Measurements from ENCODE around the gene PDLIM1. TPM values are rescaled to one million over a fixed set of nuclear protein-coding genes. Genes with fewer than 3 reads are reported as not detected.

PDLIM1 gene
- total RNA-seq, 1 experiment from 2014 or later = 67.4 TPM

DNA sequence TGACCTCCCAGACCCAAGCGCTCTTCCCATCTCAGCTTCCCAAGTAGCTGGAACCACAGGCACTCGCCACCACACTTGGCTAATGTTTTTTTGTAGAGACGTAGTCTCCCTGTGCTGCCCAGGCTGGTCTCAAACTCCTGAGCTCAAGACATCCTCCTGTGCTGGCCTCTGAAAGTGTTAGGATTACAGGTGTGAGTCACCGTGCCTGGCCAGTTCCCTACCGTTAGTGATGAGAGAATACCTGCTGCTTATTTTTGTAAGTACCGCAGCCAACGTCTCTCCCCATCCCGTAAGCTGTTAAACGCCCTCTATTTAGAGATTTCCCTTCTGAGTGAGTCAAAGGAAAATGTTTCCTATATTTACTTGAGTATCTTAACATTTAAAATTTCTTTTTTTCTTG lies 38.5 kb upstream of the PDLIM1 start:
- Histone ChIP-seq H3K27ac (ENCODE audit: low read depth, low read length) (no peak overlapping the region), H3K36me3 (ENCODE audit: control insufficient read depth in 1 of 2, insufficient read depth in 2 of 2, low read length in 2 of 2) (no peaks in the 10 kb centered on the region), H3K4me3 (replicated peaks in 1 of 2; ENCODE audit: low read depth in 1 of 2, low read length in 2 of 2) (no peak overlapping the region), H3K79me2 (ENCODE audit: insufficient read depth, low read length) (no peaks in the 10 kb centered on the region), H3K27me3 (ENCODE audit: insufficient read depth, low read length) (peaks cover 4% of the 10 kb centered on the region; the same call in 1 of the 2 replicates), H3K9me2 (ENCODE audit: insufficient read depth) (no peaks in the 10 kb centered on the region), H4K20me1 (ENCODE audit: insufficient read depth) (no peaks in the 10 kb centered on the region), H3K4me2 (ENCODE audit: low read length) (no peak overlapping the region), H3K9me3 (ENCODE audit: control insufficient read depth in 1 of 2, insufficient read depth in 1 of 2, low read depth in 1 of 2, low read length in 2 of 2) (no peaks in the 10 kb centered on the region), H3K4me1 (ENCODE audit: control insufficient read depth in 1 of 2, insufficient read depth in 2 of 2, low read length in 2 of 2) (peaks cover 0 to 10% of the 10 kb centered on the region in 2 experiments; a peak in 2 of 4 replicates), H2AFZ (ENCODE audit: low read depth, low read length, poor library complexity, severe bottlenecking) (no peak overlapping the region), H3K9ac (ENCODE audit: low read length) (no peak overlapping the region)
- intact Hi-C loops (cut with micrococcal nuclease) = no loop called here
- DNase-seq (ENCODE audit: low read depth, low spot score) (no peak), ATAC-seq (no peak)
- ChIA-PET POLR2A (no interaction called here), RAD21 (ENCODE audit: low non-redundant PET in 1 of 2, low total read pairs in 2 of 2, uncharacterized antibody in 2 of 2, unreplicated experiment in 2 of 2) (no interaction called here), CTCF (no interaction called here)
- BruUV-seq (replicated peaks) = no TSS peak
- TF ChIP-seq, protein P1, sequence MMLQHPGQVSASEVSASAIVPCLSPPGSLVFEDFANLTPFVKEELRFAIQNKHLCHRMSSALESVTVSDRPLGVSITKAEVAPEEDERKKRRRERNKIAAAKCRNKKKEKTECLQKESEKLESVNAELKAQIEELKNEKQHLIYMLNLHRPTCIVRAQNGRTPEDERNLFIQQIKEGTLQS (IDR thresholded peaks at IDR 0.05) = no peak
- TF ChIP-seq ZNF274 (IDR thresholded peaks at IDR 0.05; ENCODE audit: low read depth, low read length) = no peak
- TF ChIP-seq, protein P2, sequence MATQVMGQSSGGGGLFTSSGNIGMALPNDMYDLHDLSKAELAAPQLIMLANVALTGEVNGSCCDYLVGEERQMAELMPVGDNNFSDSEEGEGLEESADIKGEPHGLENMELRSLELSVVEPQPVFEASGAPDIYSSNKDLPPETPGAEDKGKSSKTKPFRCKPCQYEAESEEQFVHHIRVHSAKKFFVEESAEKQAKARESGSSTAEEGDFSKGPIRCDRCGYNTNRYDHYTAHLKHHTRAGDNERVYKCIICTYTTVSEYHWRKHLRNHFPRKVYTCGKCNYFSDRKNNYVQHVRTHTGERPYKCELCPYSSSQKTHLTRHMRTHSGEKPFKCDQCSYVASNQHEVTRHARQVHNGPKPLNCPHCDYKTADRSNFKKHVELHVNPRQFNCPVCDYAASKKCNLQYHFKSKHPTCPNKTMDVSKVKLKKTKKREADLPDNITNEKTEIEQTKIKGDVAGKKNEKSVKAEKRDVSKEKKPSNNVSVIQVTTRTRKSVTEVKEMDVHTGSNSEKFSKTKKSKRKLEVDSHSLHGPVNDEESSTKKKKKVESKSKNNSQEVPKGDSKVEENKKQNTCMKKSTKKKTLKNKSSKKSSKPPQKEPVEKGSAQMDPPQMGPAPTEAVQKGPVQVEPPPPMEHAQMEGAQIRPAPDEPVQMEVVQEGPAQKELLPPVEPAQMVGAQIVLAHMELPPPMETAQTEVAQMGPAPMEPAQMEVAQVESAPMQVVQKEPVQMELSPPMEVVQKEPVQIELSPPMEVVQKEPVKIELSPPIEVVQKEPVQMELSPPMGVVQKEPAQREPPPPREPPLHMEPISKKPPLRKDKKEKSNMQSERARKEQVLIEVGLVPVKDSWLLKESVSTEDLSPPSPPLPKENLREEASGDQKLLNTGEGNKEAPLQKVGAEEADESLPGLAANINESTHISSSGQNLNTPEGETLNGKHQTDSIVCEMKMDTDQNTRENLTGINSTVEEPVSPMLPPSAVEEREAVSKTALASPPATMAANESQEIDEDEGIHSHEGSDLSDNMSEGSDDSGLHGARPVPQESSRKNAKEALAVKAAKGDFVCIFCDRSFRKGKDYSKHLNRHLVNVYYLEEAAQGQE (IDR thresholded peaks at IDR 0.05; ENCODE audit: low read depth) = no peak

DNA sequence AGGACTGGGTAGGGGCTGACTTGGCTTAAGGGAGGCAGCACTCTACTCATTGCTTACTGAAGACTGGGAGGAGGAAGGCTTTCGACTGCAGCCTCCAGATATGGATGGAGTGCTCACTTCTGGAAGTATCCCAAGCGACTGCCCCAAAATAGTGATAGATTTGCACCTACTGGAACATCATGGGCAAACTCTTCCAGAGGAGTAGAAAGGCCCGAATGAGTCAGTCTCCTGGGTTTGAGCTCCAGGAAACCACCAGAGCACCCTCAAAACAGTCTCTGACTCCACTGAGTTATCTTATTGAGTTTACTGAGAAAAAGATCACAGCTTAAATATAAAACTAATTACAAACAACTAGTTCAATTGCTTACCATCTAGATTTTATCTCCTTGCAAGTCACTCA lies 37.2 kb upstream of the PDLIM1 start:
- H3K9me2 ChIP-seq (ENCODE audit: insufficient read depth) = no peaks in the 10 kb centered on the region
- POLR2A ChIA-PET = no interaction called here
- CTCF ChIA-PET = no interaction called here
- H3K27me3 ChIP-seq (ENCODE audit: insufficient read depth, low read length) = peaks cover 4% of the 10 kb centered on the region; the same call in 1 of the 2 replicates
- no peaks in the 10 kb centered on the region for H3K4me1 ChIP-seq (ENCODE audit: control insufficient read depth in 1 of 2, insufficient read depth in 2 of 2, low read length in 2 of 2)
- RAD21 ChIA-PET (ENCODE audit: low non-redundant PET in 1 of 2, low total read pairs in 2 of 2, uncharacterized antibody in 2 of 2, unreplicated experiment in 2 of 2) = no interaction called here
- no peak overlapping the region for H3K27ac ChIP-seq (ENCODE audit: low read depth, low read length)
- intact Hi-C loops (cut with micrococcal nuclease) = no loop called here
- no TSS peak for BruUV-seq (replicated peaks)
- H3K9ac ChIP-seq (ENCODE audit: low read length) = no peak overlapping the region
- no peak overlapping the region for H3K4me2 ChIP-seq (ENCODE audit: low read length)
- H3K9me3 ChIP-seq (ENCODE audit: control insufficient read depth in 1 of 2, insufficient read depth in 1 of 2, low read depth in 1 of 2, low read length in 2 of 2) = no peaks in the 10 kb centered on the region
- no peak for DNase-seq (ENCODE audit: low read depth, low spot score)
- H4K20me1 ChIP-seq (ENCODE audit: insufficient read depth) = no peaks in the 10 kb centered on the region
- TF ChIP-seq SIN3A (IDR thresholded peaks at IDR 0.05; ENCODE audit: low read depth) = no peak
- no peak for TF ChIP-seq POLR2A (IDR thresholded peaks at IDR 0.05; ENCODE audit: borderline replicate concordance, extremely low read depth, insufficient read depth, insufficient read length)
- TF ChIP-seq, protein P1 (IDR thresholded peaks at IDR 0.05) = no peak
- no peak for ATAC-seq
- no peaks in the 10 kb centered on the region for H3K79me2 ChIP-seq (ENCODE audit: insufficient read depth, low read length)
- no peak overlapping the region for H2AFZ ChIP-seq (ENCODE audit: low read depth, low read length, poor library complexity, severe bottlenecking)
- H3K4me3 ChIP-seq (replicated peaks in 1 of 2; ENCODE audit: low read depth in 1 of 2, low read length in 2 of 2) = no peak overlapping the region
- H3K36me3 ChIP-seq (ENCODE audit: control insufficient read depth in 1 of 2, insufficient read depth in 2 of 2, low read length in 2 of 2) = no peaks in the 10 kb centered on the region

Measured in HCT116 (cell line).